SK-N-SH (cell line): ENCODE data around the gene FXYD5. TPM values are rescaled to one million over a fixed set of nuclear protein-coding genes. Genes with fewer than 3 reads are reported as not detected.

Source experiments
- CTCF ChIA-PET: fragments of 300-600, 350-600 bp; formaldehyde crosslinking; extraction: SDS; loops from one replicate; lab custom pipeline; 2021; lab: Yijun Ruan, JAX
- POLR2A ChIA-PET: fragments of 350-600 bp; sonication (Branson Sonifier 250); formaldehyde crosslinking; extraction: SDS; loops from one replicate; lab custom pipeline; 2020; ENCODE audit warnings: antibody characterized with exemption, inconsistent platforms; lab: Yijun Ruan, JAX
- DNase-seq: peaks from one replicate; pipeline ENCODE4 v3.0.0; 2012
- H2AFZ ChIP-seq: fragments of 200-600 bp; sonication (generic); 2 replicates; pipeline ENCODE4 v1.8.1; 2016; ENCODE audit warnings: antibody characterized with exemption, mild to moderate bottlenecking, low read depth
- H3F3A ChIP-seq: fragments of 200-600 bp; sonication (generic); replicated peaks from 2 replicates; pipeline ENCODE3; 2016; ENCODE audit warnings: antibody characterized with exemption, mild to moderate bottlenecking; ENCODE audit not compliant: insufficient read depth
- H3K27ac ChIP-seq, 2 experiments: fragments of 200-500 bp in 1 of 2; fragments of 200-600 bp in 1 of 2; sonication (Bioruptor generic) in 1 of 2; sonication (generic), shearing (Covaris generic) in 1 of 2; 2 replicates each; pipeline versions ENCODE4 v1.5.1 to v1.6.1; 2014 to 2016; ENCODE audit warnings: low read depth in 2 of 2, inconsistent platforms in 1 of 2, low read length in 1 of 2, mild to moderate bottlenecking in 1 of 2, mixed read lengths in 1 of 2
- H3K27me3 ChIP-seq: fragments of 200-600 bp; sonication (generic), shearing (Covaris generic); 2 replicates; pipeline ENCODE4 v1.6.1; 2016; ENCODE audit warnings: mixed run types; ENCODE audit not compliant: insufficient read depth
- H3K36me3 ChIP-seq, 2 experiments: fragments of 200-500 bp in 1 of 2; fragments of 200-600 bp in 1 of 2; sonication (Bioruptor generic) in 1 of 2; sonication (generic) in 1 of 2; replicated peaks in 1 of 2; 2 replicates each; pipeline versions ENCODE3 to v1.5.1; 2014 to 2016; ENCODE audit warnings: low read length in 1 of 2, mild to moderate bottlenecking in 1 of 2; ENCODE audit not compliant: insufficient read depth in 2 of 2, control insufficient read depth in 1 of 2
- H3K4me1 ChIP-seq, 2 experiments: fragments of 200-500 bp in 1 of 2; fragments of 200-600 bp in 1 of 2; sonication (Bioruptor generic) in 1 of 2; sonication (generic), shearing (Covaris generic) in 1 of 2; 2 replicates each; pipeline versions ENCODE4 v1.5.1 to v1.6.1; 2014 to 2016; ENCODE audit warnings: low read depth in 1 of 2, low read length in 1 of 2, mixed run types in 1 of 2; ENCODE audit not compliant: insufficient read depth in 2 of 2, control insufficient read depth in 1 of 2
- H3K4me2 ChIP-seq: fragments of 200-600 bp; sonication (generic), shearing (Covaris generic); 2 replicates; pipeline ENCODE4 v1.6.1; 2017; ENCODE audit warnings: mixed run types
- H3K4me3 ChIP-seq, 2 experiments: fragments of 200-500 bp in 1 of 2; fragments of 200-600 bp in 1 of 2; sonication (Bioruptor generic) in 1 of 2; sonication (generic), shearing (Covaris generic) in 1 of 2; 2 replicates each; pipeline versions ENCODE4 v1.5.1 to v1.8.1; 2014 to 2016; ENCODE audit warnings: low read depth in 2 of 2, inconsistent platforms in 1 of 2, low read length in 1 of 2, mild to moderate bottlenecking in 1 of 2, mixed read lengths in 1 of 2, moderate library complexity in 1 of 2
- H3K79me2 ChIP-seq: fragments of 200-600 bp; sonication (generic); 2 replicates; pipeline ENCODE4 v1.8.1; 2017; ENCODE audit warnings: mild to moderate bottlenecking; ENCODE audit not compliant: insufficient read depth
- H3K9ac ChIP-seq: fragments of 200-600 bp; sonication (generic); 2 replicates; pipeline ENCODE4 v1.6.1; 2017; ENCODE audit warnings: mixed run types
- H3K9me2 ChIP-seq: fragments of 200-600 bp; sonication (generic); 2 replicates; pipeline ENCODE4 v1.6.1; 2017; ENCODE audit warnings: mixed run types
- H3K9me3 ChIP-seq: fragments of 200-600 bp; sonication (generic); 2 replicates; pipeline ENCODE4 v1.6.1; 2017; ENCODE audit warnings: mixed run types, mild to moderate bottlenecking, moderate library complexity
- H4K20me1 ChIP-seq: fragments of 200-600 bp; sonication (generic); 2 replicates; pipeline ENCODE4 v1.6.1; 2017; ENCODE audit warnings: mild to moderate bottlenecking, mixed run types; ENCODE audit not compliant: insufficient read depth
- CTCF ChIP-seq: fragments of 200-600 bp; sonication (generic); IDR thresholded peaks from 2 replicates; pipeline ENCODE4 v1.6.1; 2017; ENCODE audit warnings: antibody characterized with exemption, mild to moderate bottlenecking, moderate library complexity
- EP300 ChIP-seq, 2 experiments: IDR thresholded peaks; 2 replicates each; pipeline versions ENCODE4 v1.4.0 to v1.6.1; 2012; ENCODE audit warnings: borderline replicate concordance in 1 of 2, low read depth in 1 of 2, low read length in 1 of 2
- FOXJ3 ChIP-seq: sonication (generic); formaldehyde crosslinking; IDR thresholded peaks from 2 replicates; pipeline ENCODE4 v1.5.1; 2020; ENCODE audit warnings: mild to moderate bottlenecking, missing genetic modification reagents
- FOXM1 ChIP-seq: IDR thresholded peaks from 2 replicates; pipeline ENCODE4 v1.4.0; 2012; ENCODE audit warnings: low read depth, mild to moderate bottlenecking
- GABPA ChIP-seq: IDR thresholded peaks from 2 replicates; pipeline ENCODE4 v1.4.0; 2012; ENCODE audit warnings: low read depth, mild to moderate bottlenecking
- MEF2A ChIP-seq: IDR thresholded peaks from 2 replicates; pipeline ENCODE4 v1.4.0; 2012; ENCODE audit warnings: low read depth, borderline replicate concordance
- PBX3 ChIP-seq: IDR thresholded peaks from 2 replicates; pipeline ENCODE4; 2012
- REST ChIP-seq: IDR thresholded peaks from 2 replicates; pipeline ENCODE4 v1.6.1; 2012; ENCODE audit warnings: mild to moderate bottlenecking, low read depth, low read length, moderate library complexity
- RXRA ChIP-seq: IDR thresholded peaks from 2 replicates; pipeline ENCODE4 v1.4.0; 2012; ENCODE audit warnings: low read depth, mild to moderate bottlenecking, borderline replicate concordance
- TCF12 ChIP-seq: IDR thresholded peaks from 2 replicates; pipeline ENCODE4 v1.4.0; 2012
- ZBTB33 ChIP-seq: IDR thresholded peaks from 2 replicates; pipeline ENCODE4 v1.4.0; 2012; ENCODE audit warnings: low read depth, borderline replicate concordance
- WGBS: methylation state at CpG from one replicate; pipeline ENCODE4 v1.1.6; 2017; ENCODE audit warnings: low lambda C conversion rate; 5-methylcytosine and 5-hydroxymethylcytosine counted together
- polyA plus RNA-seq, 3 experiments: library from polyadenylated mRNA; depleted of rRNA; stranded (reverse); fragments of >200 nt; gene quantifications; 2 replicates each; pipeline ENCODE4 v1.2.3, GENCODE V29; 2012

The FXYD5 gene
- polyA plus RNA-seq, 1 of the 3 experiments (the other 2 are of a cell fraction): 195 TPM

GRCh38 chr19:35138305-35138892 is 16.1 kb upstream of the FXYD5 start, which contains the start of gene FXYD1:
FXYD1 (plus strand) TSS chr19:35138824; CDS start chr19:35140080, 1,256 bp downstream.
- Histone ChIP-seq H2AFZ (no peak within 1 kb of the TSS), H3K36me3 (no peaks in the 10 kb centered on the region), H4K20me1 (no peaks in the 10 kb centered on the region), H3K9ac (no peak within 1 kb of the TSS), H3K27me3 (peaks cover 22% of the 10 kb centered on the region; the same call in 1 of the 2 replicates), H3K9me2 (no peaks in the 10 kb centered on the region), H3K4me3 (no peak within 1 kb of the TSS), H3F3A (peaks cover 6% of the 10 kb centered on the region), H3K4me2 (no peak within 1 kb of the TSS), H3K9me3 (no peaks in the 10 kb centered on the region), H3K79me2 (no peaks in the 10 kb centered on the region), H3K4me1 (peaks cover 0 to 26% of the 10 kb centered on the region in 2 experiments; a peak in 2 of 4 replicates), H3K27ac (no peak within 1 kb of the TSS)
- ChIA-PET POLR2A (no interaction called here), CTCF (interaction anchor here (5.1 to 5.4 kb wide), 3 partner anchors 14 to 71 kb away, joined by 60 to 66 read pairs (median 65); partner anchors contain the start of gene FXYD3)
- WGBS: 72% methylated on average over 12 of the region's 18 CpGs
- no peak for DNase-seq
- TF ChIP-seq MEF2A (no peak), CTCF (no peak), GABPA (no peak), FOXM1 (no peak), EP300 (IDR thresholded peaks at IDR 0.05; ENCODE audit: borderline replicate concordance in 1 of 2, low read depth in 1 of 2, low read length in 1 of 2) (no peak), REST (no peak)

GRCh38 chr19:35140207-35140961 is 14.2 kb upstream of the FXYD5 start:
- H3K9me2 ChIP-seq: no peaks in the 10 kb centered on the region
- no peak overlapping the region for H2AFZ ChIP-seq
- no peak overlapping the region for H3K27ac ChIP-seq
- no peaks in the 10 kb centered on the region for H3K79me2 ChIP-seq
- ChIA-PET POLR2A (no interaction called here), CTCF (interaction anchor here (0.6 to 5.1 kb wide), 11 partner anchors 12 to 155 kb away, joined by 3 to 59 read pairs (median 9); partner anchors contain the start of genes FXYD5 and USF2)
- H3K4me1 ChIP-seq: peaks cover 0 to 28% of the 10 kb centered on the region in 2 experiments; a peak in 2 of 4 replicates
- no peaks in the 10 kb centered on the region for H3K9me3 ChIP-seq
- H3K4me2 ChIP-seq: no peak overlapping the region
- no peak overlapping the region for H3K9ac ChIP-seq
- no peak overlapping the region; a peak in 1 of 4 replicates for H3K4me3 ChIP-seq
- DNase-seq: no peak
- WGBS: 46% methylated on average over 11 of the region's 12 CpGs
- peaks cover 6% of the 10 kb centered on the region for H3F3A ChIP-seq
- H3K27me3 ChIP-seq: peaks cover 41% of the 10 kb centered on the region; the same call in 1 of the 2 replicates
- H4K20me1 ChIP-seq: no peaks in the 10 kb centered on the region
- H3K36me3 ChIP-seq: no peaks in the 10 kb centered on the region
- TF ChIP-seq CTCF: no peak
- no peak for TF ChIP-seq PBX3
- TF ChIP-seq RXRA: no peak
- no peak for TF ChIP-seq EP300 (IDR thresholded peaks at IDR 0.05; ENCODE audit: borderline replicate concordance in 1 of 2, low read depth in 1 of 2, low read length in 1 of 2)
- TF ChIP-seq TCF12: no peak
- no peak for TF ChIP-seq FOXJ3 (CRISPR knock-in tag)
- TF ChIP-seq ZBTB33: no peak
